Epithelial cell of alveolus of lung (primary cell): ENCODE data around the gene NSMCE3. TPM values are rescaled to one million over a fixed set of nuclear protein-coding genes. Genes with fewer than 3 reads are reported as not detected.

Experiments used
- total RNA-seq: library from RNA; depleted of rRNA; stranded (reverse); fragments of >200 nt; gene quantifications from 2 replicates; pipeline ENCODE4 v1.2.1, GENCODE V29; 2015

Gene NSMCE3
- 10.0 and 13.7 TPM in 2 replicates for total RNA-seq

DNA sequence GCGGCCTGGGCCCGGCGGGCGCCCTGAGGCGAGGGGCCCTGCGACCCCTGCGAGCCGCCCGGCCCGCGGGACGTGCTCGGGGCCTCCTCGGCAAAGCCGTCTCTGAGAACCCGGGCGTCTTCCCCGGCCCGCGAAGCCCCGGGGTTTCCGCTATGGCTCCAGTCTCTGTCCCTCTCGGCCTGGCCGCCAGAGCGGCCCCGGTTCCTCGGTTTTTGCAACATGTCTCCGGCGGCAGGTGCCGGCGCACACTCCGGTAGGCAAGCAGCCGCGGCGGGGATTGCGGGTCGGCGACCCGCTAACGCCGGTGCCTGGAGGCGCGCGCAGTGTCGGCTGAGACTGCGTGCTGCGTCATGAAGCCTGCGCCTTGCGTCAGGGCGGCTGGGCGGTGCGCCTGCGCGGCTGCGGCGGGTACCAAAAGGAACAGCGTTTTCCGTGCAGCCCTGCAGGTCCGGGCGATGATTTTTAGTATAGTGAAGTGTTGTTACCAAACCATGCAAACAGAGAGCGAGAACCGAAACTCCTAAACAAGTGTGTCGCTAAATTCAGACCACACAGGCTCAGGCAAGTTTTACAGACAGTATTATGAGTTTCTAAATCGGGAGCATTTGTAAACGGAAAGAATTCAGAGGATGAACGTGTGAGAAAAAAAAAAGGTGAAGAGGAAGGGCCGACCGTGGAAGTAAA lies at the start of gene NSMCE3:
Gene NSMCE3 (minus strand): TSS at position 338 of the 684 bp plus-strand sequence. CDS start 117 bp downstream, at position 221.

